ES-I3 (cell line): ENCODE results near the gene ERH.
"Not testable (repeated sequence)": the region's sequence is repeated elsewhere in the genome, so short reads cannot be mapped to it uniquely, and the experiment has no call there.

Experiments
- H3K36me3 ChIP-seq: 2 replicates; pipeline ENCODE4 v1.6.1; 2013; ENCODE audit warnings: mild to moderate bottlenecking, low read length, control low read depth, moderate library complexity; ENCODE audit not compliant: insufficient read depth
- H3K4me1 ChIP-seq: 2 replicates; pipeline ENCODE4 v1.6.1; 2013; ENCODE audit warnings: mild to moderate bottlenecking, control low read depth, low read length; ENCODE audit not compliant: insufficient read depth
- H3K9ac ChIP-seq: 2 replicates; pipeline ENCODE4 v1.6.1; 2013; ENCODE audit warnings: low read depth, mild to moderate bottlenecking, low read length, moderate library complexity
- H3K9me3 ChIP-seq: 2 replicates; pipeline ENCODE4 v1.6.1; 2013; ENCODE audit warnings: mild to moderate bottlenecking, low read length, moderate library complexity; ENCODE audit not compliant: control insufficient read depth, insufficient read depth

ERH gene

DNA sequence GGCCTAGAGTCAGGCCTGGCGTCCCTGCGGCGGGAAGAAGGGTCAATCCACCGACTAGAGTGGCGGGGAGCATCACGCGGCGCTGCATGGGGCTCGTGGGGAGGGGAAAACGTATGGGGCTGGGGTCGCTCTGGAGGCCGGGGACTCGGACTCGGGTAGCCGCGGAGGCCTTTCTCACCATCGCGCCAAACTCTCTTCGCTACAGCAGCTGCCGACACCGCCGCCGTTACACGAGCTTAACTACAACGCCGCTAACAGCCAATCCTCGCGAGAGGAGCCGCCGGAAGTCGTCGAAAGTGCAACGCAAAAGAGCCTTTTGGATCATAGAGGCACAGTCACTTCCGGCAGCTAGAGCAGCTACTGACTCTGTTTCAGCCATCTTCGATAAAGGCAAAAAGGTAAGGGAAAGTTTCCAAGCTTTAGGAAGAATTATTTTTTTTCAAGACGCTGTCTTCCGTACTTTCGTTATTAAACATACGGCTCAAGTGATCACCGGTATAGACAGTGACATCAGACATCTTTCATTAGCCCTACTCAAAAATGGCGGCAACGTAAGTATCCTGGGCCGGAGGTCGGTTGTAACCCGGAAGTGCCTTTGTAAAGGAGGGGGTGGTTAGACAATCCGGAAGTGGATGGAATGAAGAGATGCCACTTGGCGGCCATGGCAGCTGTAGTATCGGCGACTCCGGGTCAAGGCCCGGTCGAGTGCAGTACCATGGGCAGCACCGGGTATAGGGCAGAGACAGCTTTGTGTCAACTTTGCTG lies at the start of gene ERH, which contains the start of gene SLC39A9:
ERH (minus strand) TSS at position 247 of the 765 bp plus-strand sequence; CDS start at position 181, 66 bp downstream.
SLC39A9 (plus strand) TSS at position 640 of the 765 bp plus-strand sequence. CDS start 678 bp downstream, outside the sequence.
- peaks cover 19% of the 10 kb centered on the region for H3K36me3 ChIP-seq
- peaks cover 5% of the 10 kb centered on the region for H3K4me1 ChIP-seq
- H3K9ac ChIP-seq: peak within 1 kb of the TSS; percentile 74
- H3K9me3 ChIP-seq: no peaks in the 10 kb centered on the region

DNA sequence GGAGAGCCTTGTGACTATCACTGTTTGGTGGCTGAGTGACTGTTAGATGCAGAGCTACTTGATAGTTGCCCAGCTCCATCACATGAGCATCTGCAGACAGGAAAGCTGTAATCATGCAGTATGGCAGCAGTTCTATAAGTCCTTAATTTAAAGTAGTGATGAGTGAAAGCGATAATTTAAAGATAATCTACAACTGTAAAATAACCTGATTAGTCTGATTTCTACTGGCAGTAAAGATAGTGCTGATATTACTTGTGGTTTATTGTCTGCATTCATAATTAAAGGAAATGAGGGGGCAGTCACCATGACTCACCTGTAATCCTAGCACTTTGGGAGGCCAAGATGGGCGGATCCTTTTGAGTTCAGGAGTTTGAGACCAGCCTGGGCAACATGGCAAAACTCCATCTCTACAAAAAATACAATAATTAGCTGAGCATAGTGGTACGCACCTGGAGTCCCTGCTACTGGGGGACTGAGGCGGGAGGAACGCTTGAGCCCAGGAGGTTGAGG lies 45.3 kb upstream of the ERH start:
- peaks cover 7% of the 10 kb centered on the region; the same call in 1 of the 2 replicates for H3K4me1 ChIP-seq
- no peaks in the 10 kb centered on the region for H3K9me3 ChIP-seq

DNA sequence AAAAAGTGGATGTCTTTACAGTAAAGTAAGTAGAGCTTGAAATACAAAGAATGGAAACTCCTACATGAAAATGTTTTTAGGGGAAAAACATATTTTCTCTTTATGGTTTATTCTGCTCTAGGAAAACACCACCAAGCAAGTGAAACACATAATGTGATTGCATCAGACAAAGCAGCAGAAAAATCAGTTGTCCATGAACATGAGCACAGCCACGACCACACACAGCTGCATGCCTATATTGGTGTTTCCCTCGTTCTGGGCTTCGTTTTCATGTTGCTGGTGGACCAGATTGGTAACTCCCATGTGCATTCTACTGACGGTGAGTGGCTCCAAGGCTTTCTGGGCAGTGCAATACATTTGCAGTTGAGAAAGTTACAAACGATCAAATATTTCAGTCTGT lies 43.8 kb upstream of the ERH start:
- H3K36me3 ChIP-seq: no peaks in the 10 kb centered on the region

More for the DNA sequence above, 45.3 kb upstream of the ERH start:
- Histone ChIP-seq H3K36me3 (no peaks in the 10 kb centered on the region), H3K9ac (no peak overlapping the region)

DNA sequence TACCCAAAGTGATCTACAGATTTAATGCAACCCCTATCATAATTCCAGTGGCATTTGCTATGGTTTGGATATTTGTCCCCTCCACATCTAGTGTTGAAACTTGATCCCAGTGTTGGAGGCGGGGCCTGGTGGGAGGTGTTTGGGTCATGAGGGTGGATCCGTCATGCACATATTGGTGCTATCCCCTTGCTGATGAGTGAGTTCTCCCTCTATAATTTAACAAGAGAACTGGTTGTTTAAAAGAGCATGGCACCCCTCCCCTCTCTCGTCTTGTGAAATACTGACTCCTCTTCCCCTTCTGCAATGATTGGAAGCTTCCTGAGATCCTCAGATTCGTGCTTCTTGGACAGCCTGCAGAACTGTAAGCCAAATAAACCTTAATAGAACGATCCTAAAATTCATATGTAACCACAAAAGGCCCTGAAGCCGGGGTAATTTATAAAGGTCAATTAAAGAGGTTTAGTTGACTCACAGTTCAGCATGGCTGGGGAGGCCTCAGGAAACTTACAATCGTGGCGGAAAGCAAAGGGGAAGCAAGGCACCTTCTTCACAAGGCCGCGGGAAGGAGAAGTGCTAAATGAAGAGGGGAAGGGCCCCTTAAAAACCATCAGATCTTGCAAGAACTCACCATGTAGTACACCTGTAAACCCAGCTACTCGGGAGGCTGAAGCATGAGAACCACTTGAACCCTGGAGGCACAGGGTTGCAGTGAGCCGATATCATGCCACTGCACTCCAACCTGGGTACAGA lies 41.6 kb upstream of the ERH start:
- peaks cover 7% of the 10 kb centered on the region; the same call in 1 of the 2 replicates for H3K4me1 ChIP-seq
- no peaks in the 10 kb centered on the region for H3K9me3 ChIP-seq
- no peaks in the 10 kb centered on the region for H3K36me3 ChIP-seq
- H3K9ac ChIP-seq: no peak overlapping the region

More for the DNA sequence above, 43.8 kb upstream of the ERH start:
- no peak overlapping the region for H3K9ac ChIP-seq
- peaks cover 7% of the 10 kb centered on the region; the same call in 1 of the 2 replicates for H3K4me1 ChIP-seq
- no peaks in the 10 kb centered on the region for H3K9me3 ChIP-seq

DNA sequence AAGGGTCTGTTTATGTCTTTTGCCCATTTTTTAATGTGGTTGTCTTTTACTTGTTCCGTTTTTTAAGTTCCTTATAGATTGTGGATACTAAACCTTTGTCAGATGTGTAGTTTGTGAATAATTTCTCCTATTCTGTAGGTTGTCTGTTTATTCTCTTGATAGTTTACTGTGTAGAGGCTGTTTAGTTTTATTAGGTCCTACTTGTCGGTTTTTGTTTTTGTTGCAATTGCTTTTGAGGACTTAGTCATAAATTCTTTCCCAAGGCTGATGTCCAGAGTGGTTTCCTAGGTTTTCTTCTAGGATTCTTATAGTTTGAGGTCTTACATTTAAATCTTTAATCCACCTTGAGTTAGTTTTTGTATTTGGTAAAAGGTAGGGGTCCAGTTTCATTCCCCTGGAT lies 34.3 kb upstream of the ERH start:
- Histone ChIP-seq H3K4me1 (no peaks in the 10 kb centered on the region), H3K9me3 (no peaks in the 10 kb centered on the region), H3K9ac (no peak overlapping the region), H3K36me3 (no peaks in the 10 kb centered on the region)

DNA sequence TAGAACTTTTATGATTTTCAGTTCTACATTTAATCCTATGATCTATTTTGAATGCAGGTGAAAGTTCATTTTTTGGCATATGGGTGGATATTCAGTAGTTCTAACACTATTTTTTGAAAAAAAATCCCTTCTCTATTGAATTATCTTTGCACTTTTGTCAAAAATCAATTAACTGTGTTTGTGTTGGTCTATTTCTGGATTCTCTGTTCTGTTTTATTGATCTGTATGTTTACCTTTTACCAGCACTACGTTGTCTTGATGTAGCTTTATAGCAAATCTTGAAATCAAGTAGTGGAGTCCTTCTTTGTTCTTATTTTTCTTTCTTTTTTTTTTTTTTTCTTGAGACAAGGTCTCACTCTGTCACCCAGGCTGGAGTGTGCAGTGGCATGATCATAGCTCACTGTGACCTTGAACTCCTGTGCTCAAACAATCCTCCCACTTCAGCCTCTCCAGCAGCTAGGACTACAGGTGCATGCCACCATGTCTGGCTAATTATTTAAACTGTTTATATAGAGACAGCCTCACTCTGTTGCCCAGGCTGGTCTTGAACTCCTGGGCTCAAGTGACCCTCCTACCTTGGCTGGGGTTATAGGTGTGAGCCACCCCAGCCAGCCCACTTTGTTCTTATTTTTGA lies 32.3 kb upstream of the ERH start:
- H3K4me1 ChIP-seq: no peaks in the 10 kb centered on the region
- no peak overlapping the region for H3K9ac ChIP-seq
- H3K36me3 ChIP-seq: peaks cover 7% of the 10 kb centered on the region; the same call in 1 of the 2 replicates
- H3K9me3 ChIP-seq: no peaks in the 10 kb centered on the region

DNA sequence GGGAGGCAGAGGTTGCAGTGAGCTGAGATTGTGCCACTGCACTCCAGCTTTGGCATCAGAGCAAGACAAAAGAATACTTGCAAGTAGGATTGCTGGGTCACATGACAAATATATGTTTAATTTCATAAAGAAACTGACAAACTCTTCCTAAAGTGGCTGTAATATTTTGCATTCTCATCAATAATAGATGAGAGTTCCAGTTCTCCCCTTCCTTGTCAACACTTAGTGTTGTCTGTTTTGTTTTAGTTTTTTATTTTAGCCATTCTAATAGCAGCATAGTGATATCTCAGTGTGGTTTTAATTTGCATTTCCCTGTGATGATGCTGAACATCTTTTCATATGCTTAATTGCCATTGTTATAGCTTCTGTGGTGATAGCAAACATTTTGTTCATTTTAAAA lies 31.5 kb upstream of the ERH start:
- H3K9ac ChIP-seq: no peak overlapping the region
- H3K4me1 ChIP-seq: no peaks in the 10 kb centered on the region
- H3K9me3 ChIP-seq: no peaks in the 10 kb centered on the region
- peaks cover 7% of the 10 kb centered on the region; the same call in 1 of the 2 replicates for H3K36me3 ChIP-seq

DNA sequence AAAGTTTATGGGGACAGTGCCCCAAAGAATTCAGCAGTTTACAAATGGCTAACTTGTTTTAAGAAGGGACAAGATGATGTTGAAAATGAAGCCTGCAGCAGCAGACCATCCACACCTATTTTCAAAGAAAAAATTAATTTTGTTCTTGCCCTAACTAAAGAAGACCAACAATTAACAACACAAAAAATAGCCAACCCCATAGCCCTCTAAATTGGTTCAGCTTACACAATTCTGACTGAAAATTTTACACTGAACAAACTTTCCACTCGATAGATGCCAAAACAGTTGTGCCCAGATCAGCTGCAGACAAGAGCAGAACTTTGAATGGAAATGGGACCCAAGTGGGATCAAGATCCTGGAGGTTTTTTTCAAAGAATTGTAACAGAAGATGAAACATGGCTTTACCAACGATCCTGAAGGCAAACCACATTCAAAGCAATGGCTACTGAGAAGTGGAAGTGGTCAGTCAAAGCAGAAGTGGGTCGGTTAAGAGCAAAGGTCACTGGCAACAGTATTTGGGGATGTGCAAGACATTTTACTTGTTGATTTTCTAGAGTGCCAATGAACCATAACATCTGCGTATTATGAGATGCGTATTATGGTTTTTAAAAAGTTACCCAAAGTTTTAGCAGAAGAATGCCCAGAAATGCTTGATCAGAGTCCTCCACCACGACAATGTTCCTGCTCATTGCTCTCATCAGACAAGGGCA lies 30.3 kb upstream of the ERH start:
- H3K9ac ChIP-seq: no peak overlapping the region
- H3K9me3 ChIP-seq: no peaks in the 10 kb centered on the region
- H3K36me3 ChIP-seq: peaks cover 7% of the 10 kb centered on the region; the same call in 1 of the 2 replicates
- no peaks in the 10 kb centered on the region for H3K4me1 ChIP-seq

DNA sequence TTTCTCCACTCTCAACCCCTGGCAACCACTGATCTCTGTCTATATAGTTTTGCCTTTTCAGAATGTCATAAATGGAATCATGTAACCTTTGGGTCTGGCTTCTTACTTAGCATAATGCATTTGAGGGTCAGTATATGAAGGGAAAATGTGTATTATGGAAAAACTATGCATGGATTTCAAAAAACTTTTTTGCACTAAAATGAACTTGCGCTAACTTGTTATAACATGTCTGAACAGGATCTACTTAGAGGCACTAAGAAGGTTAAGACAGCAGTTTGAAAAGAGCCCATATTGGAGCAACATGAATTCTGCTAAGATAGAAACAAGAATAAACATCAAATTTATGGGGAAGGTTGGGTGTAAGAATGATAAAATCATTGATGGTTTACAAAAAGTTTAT lies 29.5 kb upstream of the ERH start:
- Histone ChIP-seq H3K9ac (no peak overlapping the region), H3K36me3 (peaks cover 7% of the 10 kb centered on the region; the same call in 1 of the 2 replicates), H3K9me3 (no peaks in the 10 kb centered on the region), H3K4me1 (no peaks in the 10 kb centered on the region)

DNA sequence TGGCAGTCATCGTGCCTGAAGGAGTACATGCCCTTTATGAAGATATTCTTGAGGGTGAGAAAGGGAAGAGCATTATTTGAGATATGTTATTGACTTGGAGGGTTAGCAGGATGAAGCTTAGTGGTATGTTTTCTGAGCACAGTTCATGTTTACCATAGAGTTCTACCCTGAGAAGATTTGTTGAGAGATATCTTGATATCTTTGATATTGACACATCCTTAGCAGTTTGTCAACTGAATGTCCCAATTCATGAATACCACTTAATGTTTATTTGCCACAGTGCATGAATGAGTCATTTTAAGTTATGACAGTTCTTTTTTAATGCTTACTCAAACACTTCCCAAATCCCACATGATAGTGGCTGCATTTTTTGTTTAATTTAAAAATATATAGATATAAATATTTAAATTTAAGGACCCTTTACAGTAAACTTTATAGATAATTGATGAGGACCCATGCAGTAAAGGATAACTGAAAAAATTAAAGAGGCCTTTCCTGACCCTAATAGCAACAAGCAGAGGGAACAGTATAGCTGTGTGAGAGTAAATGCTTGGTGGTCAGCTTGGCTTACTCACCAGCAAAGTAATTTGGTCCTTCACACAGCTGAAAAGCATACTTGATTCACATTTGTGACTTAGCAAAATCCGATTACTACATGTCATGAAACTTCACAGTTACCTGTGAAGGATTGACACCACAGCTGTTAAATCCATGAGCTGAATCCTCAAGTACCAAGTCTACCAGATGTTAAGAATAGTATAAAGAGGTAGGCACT lies 26.2 kb upstream of the ERH start:
- H3K9ac ChIP-seq: no peak overlapping the region
- H3K9me3 ChIP-seq: no peaks in the 10 kb centered on the region
- peaks cover 7% of the 10 kb centered on the region; the same call in 1 of the 2 replicates for H3K36me3 ChIP-seq
- no peaks in the 10 kb centered on the region for H3K4me1 ChIP-seq

DNA sequence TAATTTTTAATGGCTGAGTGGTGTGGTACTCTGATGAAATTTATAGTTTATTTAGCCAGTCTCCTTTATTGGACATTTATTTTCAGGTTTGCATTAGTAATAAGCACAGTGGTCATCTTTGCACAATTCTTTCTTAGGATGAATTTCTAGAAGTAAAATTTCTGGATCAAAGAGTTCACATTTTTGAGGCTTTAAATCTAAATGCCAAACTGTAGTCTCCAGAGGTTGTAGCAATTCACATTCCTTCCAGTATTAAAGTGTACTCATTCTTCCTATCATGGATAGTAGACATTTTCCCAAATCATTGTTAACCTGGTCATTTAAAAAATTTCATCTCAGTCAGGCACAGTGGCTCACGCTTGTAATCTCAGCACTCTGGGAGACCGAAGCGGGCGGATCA lies 25.2 kb upstream of the ERH start:
- Histone ChIP-seq H3K9me3 (no peaks in the 10 kb centered on the region), H3K9ac (no peak overlapping the region), H3K36me3 (peaks cover 7% of the 10 kb centered on the region; the same call in 1 of the 2 replicates), H3K4me1 (no peaks in the 10 kb centered on the region)

DNA sequence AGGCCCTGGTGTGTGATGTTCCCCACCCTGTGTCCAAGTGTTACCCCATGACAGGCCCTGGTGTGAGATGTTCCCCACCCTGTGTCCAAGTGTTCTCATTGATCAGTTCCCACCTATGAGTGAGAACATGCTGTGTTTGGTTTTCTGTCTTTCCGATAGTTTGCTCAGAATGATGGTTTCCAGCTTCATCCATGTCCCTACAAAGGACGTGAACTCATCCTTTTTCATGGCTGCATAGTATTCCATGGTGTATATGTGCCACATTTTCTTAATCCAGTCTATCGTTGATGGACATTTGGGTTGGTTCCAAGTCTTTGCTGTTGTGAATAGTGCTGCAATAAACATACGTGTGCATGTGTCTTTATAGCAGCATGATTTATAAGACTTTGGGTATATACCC lies 18.0 kb upstream of the ERH start:
- H3K9ac ChIP-seq, H3K9me3 ChIP-seq, H3K4me1 ChIP-seq, H3K36me3 ChIP-seq: not testable (repeated sequence)

DNA sequence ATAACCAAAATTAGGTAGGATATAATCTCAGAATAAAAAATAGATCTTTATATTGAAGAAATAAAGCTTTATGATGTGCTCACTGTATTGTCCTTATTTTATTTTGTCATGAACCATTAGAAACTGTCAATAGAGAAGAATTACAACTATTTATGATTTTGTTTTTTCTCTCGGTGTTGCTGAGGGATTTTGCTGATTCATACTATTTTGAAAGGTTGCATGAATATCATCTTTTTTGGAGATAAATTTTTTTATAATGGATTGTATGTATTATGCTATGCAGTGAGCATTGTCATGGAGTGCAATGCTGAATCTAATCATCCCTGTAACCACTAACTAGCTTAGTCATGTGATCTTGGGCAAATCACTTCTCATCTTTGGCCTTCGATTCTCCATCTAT lies 15.4 kb upstream of the ERH start:
- no peaks in the 10 kb centered on the region for H3K4me1 ChIP-seq
- H3K9me3 ChIP-seq: 0 out of 2 replicates have a peak, but pooled peaks cover 3% of the 10 kb centered on the region
- no peak overlapping the region for H3K9ac ChIP-seq
- no peaks in the 10 kb centered on the region for H3K36me3 ChIP-seq
